Activated CD8-positive, alpha-beta memory T cell treated with anti-CD3 and anti-CD28 coated beads, Interleukin-2, amount 50 U/mL, for 1 hour (primary cell): Measurements from ENCODE around the gene MAPK8IP3.

Source experiments
- DNase-seq: peaks from one replicate; pipeline ENCODE4 v3.0.0-alpha.2; 2020; ENCODE audit errors: extremely low read depth

MAPK8IP3 gene

GRCh38 chr16:1762196-1762878, 56.3 kb downstream of the MAPK8IP3 start:
- no peak for DNase-seq

- DNase-seq, result no peak
These were observed 57.0 kb downstream of the MAPK8IP3 start for GRCh38 chr16:1762879-1763520.

GRCh38 chr16:1763521-1764511, 57.8 kb downstream of the MAPK8IP3 start:
- DNase-seq, result no peak

GRCh38 chr16:1764971-1765370, 59.0 kb downstream of the MAPK8IP3 start:
- no peak for DNase-seq

- no peak for DNase-seq
These were observed 59.8 kb downstream of the MAPK8IP3 start for GRCh38 chr16:1765826-1766225.

GRCh38 chr16:1766231-1766630, 60.2 kb downstream of the MAPK8IP3 start:
- no peak for DNase-seq

GRCh38 chr16:1766701-1767100, 60.7 kb downstream of the MAPK8IP3 start:
- DNase-seq, result no peak

GRCh38 chr16:1767116-1767994, 61.4 kb downstream of the MAPK8IP3 start:
- DNase-seq, result no peak

GRCh38 chr16:1768061-1768766, 62.2 kb downstream of the MAPK8IP3 start:
- DNase-seq, result no peak

- DNase-seq, result no peak
These were observed 62.9 kb downstream of the MAPK8IP3 start for GRCh38 chr16:1768767-1769401.

- DNase-seq, result no peak
These were observed 63.7 kb downstream of the MAPK8IP3 start for GRCh38 chr16:1769402-1770300.

- no peak for DNase-seq
These were observed 64.6 kb downstream of the MAPK8IP3 start for GRCh38 chr16:1770328-1771187.

GRCh38 chr16:1771188-1771863, 65.3 kb downstream of the MAPK8IP3 start, which contains the start of gene NME3:
NME3 (minus strand) TSS chr16:1771543; CDS start chr16:1771534, 9 bp downstream.
- no peak for DNase-seq

- no peak for DNase-seq
These were observed 65.9 kb downstream of the MAPK8IP3 start for GRCh38 chr16:1771864-1772361.

- no peak for DNase-seq
These were observed 66.4 kb downstream of the MAPK8IP3 start, which contains the start of gene EME2 for GRCh38 chr16:1772362-1772907. EME2 (plus strand) TSS chr16:1772810; CDS start chr16:1773228, 418 bp downstream.

- DNase-seq, result peak; percentile 37
These were observed 67.1 kb downstream of the MAPK8IP3 start, which contains the start of gene MRPS34 for GRCh38 chr16:1772908-1773702. MRPS34 (minus strand) TSS chr16:1773134; CDS start chr16:1773119, 15 bp downstream.
